GM12865 (cell line): Measurements from ENCODE around the gene ZNF208.
"Not testable (repeated sequence)": the region's sequence is repeated elsewhere in the genome, so short reads cannot be mapped to it uniquely, and the experiment has no call there.

ENCODE experiments used
- DNase-seq: peaks from one replicate; pipeline ENCODE4 v3.0.0; 2010; ENCODE audit warnings: low read depth
- H3K4me3 ChIP-seq: 2 replicates; pipeline ENCODE4 v1.5.1; 2011; ENCODE audit warnings: mild to moderate bottlenecking, low read depth, low read length, control low read depth
- TF ChIP-seq, protein P1 (sequence below): IDR thresholded peaks from 2 replicates; pipeline ENCODE4 v1.5.1; 2011; ENCODE audit warnings: low read length, control low read depth, low read depth, inconsistent platforms; ENCODE audit not compliant: insufficient read depth; ENCODE audit errors: missing control alignments

Gene ZNF208

GRCh38 chr19:21908066-21908465 lies 102.7 kb downstream of the ZNF208 start:
- H3K4me3 ChIP-seq, result no peak overlapping the region
- DNase-seq, result no peak
- TF ChIP-seq, protein P1, sequence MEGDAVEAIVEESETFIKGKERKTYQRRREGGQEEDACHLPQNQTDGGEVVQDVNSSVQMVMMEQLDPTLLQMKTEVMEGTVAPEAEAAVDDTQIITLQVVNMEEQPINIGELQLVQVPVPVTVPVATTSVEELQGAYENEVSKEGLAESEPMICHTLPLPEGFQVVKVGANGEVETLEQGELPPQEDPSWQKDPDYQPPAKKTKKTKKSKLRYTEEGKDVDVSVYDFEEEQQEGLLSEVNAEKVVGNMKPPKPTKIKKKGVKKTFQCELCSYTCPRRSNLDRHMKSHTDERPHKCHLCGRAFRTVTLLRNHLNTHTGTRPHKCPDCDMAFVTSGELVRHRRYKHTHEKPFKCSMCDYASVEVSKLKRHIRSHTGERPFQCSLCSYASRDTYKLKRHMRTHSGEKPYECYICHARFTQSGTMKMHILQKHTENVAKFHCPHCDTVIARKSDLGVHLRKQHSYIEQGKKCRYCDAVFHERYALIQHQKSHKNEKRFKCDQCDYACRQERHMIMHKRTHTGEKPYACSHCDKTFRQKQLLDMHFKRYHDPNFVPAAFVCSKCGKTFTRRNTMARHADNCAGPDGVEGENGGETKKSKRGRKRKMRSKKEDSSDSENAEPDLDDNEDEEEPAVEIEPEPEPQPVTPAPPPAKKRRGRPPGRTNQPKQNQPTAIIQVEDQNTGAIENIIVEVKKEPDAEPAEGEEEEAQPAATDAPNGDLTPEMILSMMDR, result no peak

DNA sequence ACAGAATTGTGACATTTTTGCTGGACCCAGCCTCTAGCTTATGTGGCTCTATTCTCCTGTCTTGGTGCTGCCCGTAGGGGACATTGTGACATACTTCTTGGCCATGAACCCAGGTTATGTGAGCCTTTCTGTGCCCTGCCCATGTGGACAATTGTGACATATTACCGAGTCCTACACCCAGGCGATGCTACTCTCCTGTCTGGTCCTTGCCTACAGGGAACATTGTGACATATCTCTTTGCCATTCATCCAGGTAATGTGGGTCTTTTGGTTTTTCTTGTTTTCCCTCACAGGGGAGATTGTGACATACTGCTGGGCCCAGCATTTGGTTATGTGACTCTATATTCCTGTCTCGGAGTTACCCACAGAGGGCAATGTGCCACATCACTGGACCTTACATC lies 103.2 kb downstream of the ZNF208 start:
- no peak overlapping the region for H3K4me3 ChIP-seq
- DNase-seq, result no peak
- TF ChIP-seq, protein P1, result no peak

DNA sequence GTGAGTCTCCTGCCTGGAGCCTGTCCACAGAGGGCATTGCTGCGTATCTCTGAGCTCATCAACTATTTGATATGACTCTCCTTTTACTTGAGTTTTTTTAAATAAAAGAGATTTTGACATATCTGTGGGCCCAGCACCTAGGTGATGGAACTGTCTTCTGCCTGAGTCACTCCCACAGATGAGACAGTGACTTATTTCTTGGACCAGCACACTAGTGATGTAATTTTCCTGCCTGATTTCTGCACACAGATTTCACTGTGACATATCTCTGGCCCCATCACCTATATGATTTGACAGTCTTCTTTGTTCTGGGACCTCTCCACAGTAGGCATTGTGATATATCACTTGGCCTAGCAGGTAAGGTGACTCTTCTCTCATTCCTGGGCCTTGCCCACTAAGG lies 108.2 kb downstream of the ZNF208 start:
- no peak overlapping the region for H3K4me3 ChIP-seq
- DNase-seq, result no peak
- TF ChIP-seq, protein P1, result no peak

GRCh38 chr19:21901861-21902260 lies 108.9 kb downstream of the ZNF208 start:
- TF ChIP-seq, protein P1, result no peak
- no peak overlapping the region for H3K4me3 ChIP-seq
- DNase-seq, result no peak

- TF ChIP-seq, protein P1, result no peak
- no peak for DNase-seq
- H3K4me3 ChIP-seq, result no peak overlapping the region
These were observed 110.3 kb downstream of the ZNF208 start for GRCh38 chr19:21900401-21900800.

DNA sequence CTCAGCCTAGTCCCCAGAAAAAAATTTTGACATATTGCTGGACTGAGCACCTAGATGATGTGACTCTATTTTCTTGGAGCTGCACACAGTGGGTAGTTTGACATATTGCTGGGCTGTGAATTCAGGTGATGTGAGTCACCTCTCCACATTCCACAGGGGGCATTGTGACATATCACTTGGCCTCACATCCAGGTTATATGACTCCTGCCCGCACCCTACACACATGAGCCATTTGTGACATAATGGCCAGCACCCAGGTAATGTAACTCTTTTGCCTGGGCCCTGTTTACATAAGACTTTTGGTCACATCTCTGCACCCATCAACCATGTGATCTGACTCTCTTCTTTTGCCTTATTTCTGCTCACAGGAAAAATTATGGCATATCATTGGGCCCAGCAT lies 119.7 kb downstream of the ZNF208 start:
- DNase-seq, result no peak
- TF ChIP-seq, protein P1, result no peak
- H3K4me3 ChIP-seq, result no peak overlapping the region

GRCh38 chr19:21890017-21890416 lies 120.7 kb downstream of the ZNF208 start:
- DNase-seq, result not testable (repeated sequence)

DNA sequence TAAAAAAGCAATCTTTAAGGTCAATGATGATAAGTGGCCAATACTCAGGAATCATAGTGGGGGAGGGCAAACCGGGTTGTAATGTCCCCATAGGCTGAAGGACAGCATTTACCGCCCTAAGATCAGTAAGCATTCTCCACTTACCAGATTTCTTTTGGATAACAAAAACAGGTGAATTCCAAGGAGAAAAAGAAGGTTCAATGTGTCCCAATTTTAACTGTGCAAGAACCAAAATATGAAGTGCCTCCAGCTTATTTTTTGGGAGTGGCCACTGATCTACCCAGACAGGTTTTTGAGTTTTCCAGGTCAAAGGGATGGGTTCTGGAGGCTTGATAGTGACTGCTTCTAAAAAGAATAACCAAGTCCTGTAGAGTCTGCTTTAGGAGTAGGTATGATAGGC lies 125.2 kb downstream of the ZNF208 start:
- DNase-seq, H3K4me3 ChIP-seq: not testable (repeated sequence)

More at GRCh38 chr19:21890017-21890416, 120.7 kb downstream of the ZNF208 start:
- not testable (repeated sequence) for H3K4me3 ChIP-seq

- DNase-seq, result not testable (repeated sequence)
These were observed 126.0 kb downstream of the ZNF208 start for GRCh38 chr19:21884786-21885185.

More at GRCh38 chr19:21884786-21885185, 126.0 kb downstream of the ZNF208 start:
- H3K4me3 ChIP-seq, result not testable (repeated sequence)
